T-helper 2 cell (primary cell): ENCODE measurements around the gene FAM161A.
"Not testable (repeated sequence)": the region's sequence is repeated elsewhere in the genome, so short reads cannot be mapped to it uniquely, and the experiment has no call there.

ENCODE experiments used
- DNase-seq, 5 experiments: peaks; one replicate each; pipeline versions ENCODE4 v3.0.0 to v3.0.0-alpha.2; 2012 to 2022

The FAM161A gene

DNA sequence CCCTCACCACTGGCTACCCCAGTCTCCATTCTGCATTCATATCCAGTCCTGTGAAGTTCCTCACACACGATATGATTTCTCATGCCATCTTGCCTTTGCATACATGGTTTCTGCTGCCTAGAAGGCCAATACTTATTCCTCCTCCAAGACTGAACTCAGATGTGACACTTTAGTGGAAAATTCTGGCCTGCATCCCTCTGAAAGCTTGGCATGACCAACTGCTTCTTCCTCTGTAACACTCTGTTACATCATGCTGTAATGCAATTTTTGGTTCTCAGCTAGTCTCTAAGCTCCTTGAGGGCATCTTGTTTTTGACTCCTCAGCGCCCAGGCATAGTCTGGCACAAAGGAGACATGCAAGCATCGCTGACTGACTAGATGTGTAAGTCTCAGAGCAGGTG lies 12.6 kb downstream of the FAM161A start:
- DNase-seq: no peak

DNA sequence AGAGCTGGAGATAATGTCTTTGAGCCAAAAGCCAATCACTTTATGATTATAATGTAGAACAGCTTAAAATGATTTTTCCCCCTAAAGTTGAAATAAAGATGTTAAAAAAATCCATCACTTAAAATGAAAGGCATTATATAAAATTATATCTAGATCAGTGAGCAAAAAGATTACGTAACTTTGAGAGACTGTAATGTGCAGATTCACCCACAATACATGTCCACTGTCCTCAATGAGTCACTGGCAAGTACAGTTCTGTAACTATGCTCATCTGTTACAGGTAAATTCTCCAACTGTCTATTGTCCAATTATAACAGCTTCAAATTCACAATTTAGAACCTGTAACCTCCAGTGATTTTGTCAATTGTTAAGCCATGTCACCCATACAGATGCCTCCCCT lies 19.0 kb downstream of the FAM161A start:
- no peak for DNase-seq

DNA sequence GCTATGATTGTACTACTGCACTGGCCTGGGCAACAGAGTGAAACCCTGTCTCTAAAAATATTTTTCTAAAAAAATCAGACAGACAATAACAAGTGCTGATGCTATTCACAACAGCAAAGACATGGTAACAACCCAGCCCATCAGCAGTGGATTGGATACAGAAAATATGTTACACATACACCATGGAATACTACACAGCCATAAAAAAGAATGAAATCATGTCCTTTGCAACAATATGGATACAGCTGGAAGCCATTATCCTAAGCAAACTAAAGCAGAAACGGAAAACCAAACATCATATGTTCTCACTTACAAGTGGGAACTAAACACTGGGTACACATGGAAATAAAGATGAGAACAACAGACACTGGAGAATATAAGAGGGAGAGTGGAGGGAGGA lies 19.9 kb downstream of the FAM161A start:
- no peak for DNase-seq

DNA sequence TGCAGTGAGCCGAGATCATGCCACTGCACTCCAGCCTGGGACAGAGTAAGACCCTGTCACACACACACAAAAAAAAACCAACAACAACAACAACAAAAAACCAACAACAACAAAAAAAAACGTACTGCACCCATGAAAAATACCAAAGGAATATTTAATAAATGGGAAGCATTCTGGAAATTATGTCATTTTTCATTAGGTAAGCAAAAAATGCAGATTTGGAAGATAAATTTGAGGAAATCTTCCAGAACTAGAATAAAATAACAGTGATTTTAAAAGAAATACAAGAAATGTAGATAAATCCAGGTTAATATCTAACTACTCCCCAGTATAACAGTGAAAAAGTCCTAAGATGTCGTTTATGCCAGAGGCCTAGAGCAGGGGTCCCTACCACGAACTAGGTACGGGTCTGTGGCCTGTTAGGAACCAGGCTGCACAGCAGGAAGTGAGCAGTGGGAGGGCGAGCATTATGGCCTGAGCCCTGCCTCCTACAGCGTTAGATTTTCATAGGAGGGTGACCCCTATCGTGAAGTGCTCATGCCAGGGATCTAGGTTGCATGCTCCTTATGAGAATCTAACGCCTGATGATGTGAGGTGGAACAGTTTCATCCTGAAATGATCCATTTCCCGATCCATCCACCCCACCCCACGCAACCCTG lies 21.5 kb downstream of the FAM161A start:
- DNase-seq: no peak

DNA sequence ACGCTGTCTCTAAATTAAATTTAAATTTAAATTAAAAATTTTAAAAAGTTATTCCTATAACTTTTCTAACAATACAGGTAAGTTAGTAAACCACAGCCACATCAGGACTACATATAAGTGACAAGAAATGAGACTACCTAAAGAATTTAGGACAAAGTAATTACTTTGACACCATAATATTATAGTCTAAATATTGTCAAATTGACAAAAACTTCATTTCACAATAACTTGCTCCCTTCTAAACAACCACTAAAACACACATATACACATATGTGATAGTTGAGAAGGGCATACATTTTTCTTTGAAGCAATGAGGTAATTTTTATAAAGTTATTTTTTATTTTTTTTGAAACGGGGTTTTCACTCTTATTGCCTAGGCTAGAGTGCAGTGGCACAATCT lies 31.6 kb downstream of the FAM161A start:
- DNase-seq: no peak

DNA sequence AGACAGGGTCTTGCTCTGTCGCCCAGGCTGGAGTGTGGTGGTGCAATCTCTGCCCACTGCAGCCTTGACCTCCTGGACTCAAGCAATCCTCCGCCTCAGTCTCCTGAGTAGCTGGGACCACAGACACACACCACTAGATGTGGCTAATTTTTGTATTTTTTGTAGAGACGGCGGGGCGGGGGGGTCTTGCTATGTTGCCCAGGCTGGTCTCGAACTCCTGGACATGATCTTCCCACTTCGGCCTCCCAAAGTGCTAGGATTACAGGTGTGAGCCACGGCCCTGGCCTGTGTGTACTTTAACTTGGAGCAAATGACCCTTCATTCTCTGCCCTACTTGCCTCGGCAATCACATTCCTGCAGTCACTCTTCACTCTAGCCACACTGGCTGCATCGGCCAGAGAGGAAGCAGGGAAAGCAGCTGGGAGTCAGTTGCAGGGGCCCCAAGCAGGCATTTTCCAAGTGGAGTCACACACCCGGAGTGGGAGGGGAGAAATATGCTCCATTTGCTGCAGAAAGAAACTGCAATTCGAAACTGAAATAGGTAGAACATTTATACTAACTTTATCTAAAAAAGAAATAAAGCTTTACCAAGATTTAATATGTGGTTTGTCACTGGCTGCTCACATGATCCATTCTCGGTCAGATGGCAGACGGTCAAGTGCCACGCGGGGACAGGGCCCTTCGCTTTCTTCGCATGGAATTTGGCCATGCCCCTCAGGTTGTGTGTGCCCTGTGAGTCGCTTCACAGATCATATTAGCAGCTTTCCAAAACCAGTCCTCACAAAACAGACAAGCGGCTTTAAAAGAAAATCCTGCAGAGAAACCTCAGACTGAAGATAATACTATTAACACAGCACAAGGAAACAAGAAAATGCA lies 37.1 kb downstream of the FAM161A start:
- no peak for DNase-seq

DNA sequence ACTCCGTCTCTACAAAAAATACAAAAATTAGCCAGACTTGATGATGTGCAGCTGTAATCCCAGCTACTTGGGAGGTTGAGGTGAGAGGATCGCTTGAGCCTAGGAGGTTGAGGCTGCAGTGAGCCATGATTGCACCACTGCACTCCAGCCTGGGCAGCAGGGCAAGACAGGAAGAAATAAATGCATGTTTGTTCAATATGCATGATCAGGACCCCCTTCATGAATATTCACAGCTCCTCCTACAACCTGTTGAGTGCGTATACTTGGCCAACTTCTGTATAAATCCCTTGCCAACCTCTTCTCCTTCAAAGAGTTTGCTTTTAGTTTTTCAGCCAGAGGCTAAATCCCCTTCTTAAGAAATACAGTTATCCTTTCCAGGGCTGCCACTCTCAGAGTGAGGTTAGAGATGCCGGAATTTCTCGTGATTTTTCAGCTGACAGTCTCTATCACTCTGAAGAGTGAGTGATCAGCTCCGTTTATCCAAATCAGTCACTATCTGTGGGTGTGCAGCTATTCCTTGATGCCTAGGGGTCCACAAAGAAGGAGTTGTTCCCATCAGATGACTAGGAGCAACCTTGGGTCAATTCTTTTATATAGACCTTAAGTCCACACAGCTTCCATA lies 39.2 kb downstream of the FAM161A start:
- DNase-seq: no peak

DNA sequence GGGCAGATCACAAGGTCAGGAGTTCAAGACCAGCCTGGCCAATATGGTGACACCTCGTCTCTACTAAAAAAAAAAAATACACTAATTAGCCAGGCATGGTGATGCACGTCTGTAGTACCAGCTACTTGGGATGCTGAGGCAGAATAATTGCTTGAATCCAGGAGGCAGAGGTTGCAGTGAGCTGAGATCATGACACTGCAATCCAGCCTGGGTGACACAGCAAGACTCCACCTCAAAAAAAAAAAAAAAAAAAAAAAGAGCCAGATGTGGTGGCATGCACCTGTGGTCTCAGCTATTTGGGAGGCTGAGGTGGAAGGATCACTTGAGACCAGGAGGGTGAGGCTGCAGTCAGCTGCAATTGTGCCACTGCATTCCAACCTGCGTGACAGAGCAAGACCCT lies 40.5 kb downstream of the FAM161A start:
- DNase-seq: not testable (repeated sequence)

DNA sequence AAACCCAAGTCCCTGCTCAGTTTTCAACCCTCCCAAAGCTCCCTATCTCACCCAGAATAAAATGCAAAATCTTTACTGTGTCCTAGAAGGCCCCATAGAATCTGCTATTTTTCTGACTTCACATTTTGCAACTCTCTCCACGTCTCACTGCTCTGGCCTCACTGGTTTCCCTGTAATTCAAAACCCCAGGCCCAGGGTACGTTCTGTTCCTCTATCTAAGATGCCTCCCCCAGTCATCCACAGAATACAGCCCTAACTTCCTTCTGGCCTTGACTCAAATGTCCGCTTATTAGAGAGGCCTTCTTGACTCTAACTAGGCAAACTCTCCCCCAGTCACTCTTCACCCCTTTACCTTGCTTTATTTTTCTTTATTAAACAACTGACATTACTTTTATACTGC lies 42.0 kb downstream of the FAM161A start:
- DNase-seq: no peak

DNA sequence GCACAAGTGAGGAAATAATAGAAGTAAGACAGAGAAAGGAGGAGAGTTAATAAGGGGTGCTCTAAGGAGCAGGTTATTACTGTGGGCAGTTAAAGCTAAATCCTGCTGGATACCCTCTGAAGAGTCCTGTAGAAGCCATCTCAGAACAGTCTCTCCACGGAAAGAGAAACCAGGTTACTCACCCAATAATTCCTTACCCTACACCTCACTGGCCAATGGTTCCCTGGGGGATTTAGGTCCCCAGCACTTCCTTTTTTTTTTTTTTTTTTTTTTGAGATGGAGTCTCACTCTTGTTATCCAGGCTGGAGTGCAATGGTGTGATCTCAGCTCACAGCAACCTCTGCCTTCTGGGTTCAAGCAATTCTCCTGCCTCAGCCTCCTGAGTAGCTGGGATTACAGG lies 43.7 kb downstream of the FAM161A start:
- not testable (repeated sequence) for DNase-seq

DNA sequence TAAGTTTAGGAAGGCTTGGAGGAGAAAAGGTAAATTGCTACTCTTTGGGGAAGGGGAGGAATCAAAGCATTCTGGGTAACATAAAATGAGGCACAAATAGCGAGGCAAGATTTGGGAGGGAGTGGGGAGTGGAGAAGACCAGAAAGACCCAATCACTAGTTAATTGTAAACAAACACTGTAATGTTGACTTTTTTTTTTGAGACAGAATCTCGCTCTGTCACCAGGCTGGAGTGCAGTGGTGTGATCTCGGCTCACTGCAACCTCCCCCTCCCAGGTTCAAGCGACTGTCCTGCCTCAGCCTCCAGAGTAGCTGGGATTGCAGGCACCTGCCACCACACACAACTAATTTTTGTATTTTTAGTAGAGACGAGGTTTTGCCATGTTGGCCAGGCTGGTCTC lies 45.2 kb downstream of the FAM161A start:
- not testable (repeated sequence) for DNase-seq

DNA sequence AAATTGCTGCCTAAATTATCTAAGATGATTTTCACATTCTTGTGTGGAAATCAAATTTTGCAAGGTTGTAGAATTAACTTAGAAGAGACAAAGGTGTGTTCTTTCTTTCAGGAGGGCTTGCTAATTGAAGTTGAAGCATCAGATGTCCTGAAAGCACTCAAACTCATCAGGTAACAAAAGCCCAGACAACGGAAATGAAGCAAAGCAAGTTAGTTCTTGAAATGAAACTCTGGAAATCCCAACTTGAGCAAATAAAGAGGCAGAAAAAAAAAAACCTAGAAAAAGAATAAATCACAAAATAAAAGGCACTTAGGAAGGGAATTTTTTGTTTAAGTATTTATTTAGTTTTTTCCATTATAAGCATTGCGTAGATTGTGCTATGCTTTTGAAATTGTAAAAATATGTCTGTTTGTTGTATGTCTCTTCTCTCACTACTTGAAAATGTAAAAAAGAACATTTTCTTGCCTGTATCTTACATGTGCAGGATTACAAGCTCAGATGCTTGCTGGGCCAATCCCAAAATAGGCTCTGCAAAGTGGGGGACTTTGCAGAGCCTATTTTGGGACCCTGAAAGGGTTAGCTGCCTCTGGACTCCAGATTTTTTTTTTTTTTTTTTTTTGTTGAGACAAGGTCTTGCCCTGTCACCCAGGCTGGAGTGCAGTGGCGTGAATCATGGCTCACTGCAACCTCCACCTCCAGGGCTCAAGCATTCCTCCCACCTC lies 46.7 kb downstream of the FAM161A start:
- peak in 1 of 5 experiments; percentile 33 for DNase-seq

DNA sequence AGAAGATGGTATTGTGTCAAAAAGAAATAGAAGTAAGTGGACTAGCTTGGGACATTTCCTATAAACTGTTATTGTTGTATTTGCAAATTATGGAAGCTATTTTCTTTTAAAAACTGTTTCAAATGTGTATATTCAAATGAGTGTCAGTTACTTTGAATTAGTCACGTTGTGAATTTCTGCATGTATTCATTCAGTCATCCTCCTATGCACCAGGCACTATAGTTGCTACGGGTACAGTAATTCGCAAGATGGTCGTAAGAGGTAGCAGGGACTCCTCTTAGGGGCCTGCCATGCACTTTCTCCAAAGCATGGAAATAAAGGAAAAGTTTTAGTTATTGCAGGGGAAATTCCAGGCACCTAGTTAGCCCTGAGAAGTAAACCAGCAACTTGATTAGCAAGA lies 51.3 kb downstream of the FAM161A start:
- no peak for DNase-seq

DNA sequence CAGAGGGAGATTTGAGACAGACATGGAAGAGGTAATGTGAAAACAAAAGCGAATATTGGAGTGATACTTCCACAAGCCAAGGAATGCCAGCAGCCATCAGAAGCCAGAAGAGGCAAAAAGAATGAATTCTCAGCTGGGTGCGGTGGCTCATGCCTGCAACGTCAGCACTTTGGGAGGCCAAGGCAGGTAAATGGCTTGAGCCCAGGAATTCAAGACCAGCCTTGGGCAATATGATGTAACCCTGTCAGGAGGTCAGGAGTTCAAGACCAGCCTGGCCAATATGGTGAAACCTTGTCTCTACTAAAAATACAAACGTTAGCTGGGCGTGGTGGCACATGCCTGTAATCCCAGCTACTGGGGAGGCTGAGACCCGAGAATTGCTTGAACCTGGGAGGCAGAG lies 54.8 kb downstream of the FAM161A start:
- DNase-seq: no peak

DNA sequence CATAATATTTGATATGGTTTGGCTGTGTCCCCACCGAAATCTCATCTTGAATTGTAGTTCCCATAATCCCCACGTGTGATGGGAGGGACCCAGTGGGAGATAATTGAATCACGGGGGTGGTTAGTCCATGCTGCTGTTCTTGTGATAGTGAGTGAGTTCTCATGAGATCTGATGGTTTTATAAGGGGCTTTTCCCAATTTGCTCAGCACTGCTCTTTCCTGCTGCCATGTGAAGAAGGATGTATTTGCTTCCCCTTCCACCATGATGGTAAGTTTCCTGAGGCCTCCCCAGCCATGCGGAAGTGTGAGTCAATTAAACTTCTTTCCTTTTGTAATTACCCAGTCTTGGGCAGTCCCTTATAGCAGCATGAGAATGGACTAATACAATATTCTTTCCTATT lies 56.4 kb downstream of the FAM161A start:
- DNase-seq: not testable (repeated sequence)

DNA sequence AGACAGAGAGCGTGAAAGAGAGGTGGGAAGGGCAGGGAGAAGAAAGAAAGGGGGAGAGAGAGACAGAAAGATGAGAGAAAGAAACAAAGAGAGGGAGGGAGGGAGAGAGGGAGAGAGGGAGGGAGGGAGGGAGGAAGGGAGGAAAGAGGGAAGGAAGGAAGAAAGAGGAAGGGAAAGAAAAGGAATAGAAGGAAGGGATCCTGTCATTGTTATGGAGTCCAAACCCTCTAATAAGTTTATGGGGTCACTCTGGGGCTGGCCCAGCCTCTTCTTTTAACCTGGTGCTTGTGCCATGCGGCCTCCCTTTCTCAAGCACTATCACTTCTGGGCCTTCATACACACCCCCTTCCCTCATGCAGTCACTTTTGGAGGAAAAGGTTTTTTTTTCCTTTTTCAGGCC lies 58.5 kb downstream of the FAM161A start:
- no peak for DNase-seq

DNA sequence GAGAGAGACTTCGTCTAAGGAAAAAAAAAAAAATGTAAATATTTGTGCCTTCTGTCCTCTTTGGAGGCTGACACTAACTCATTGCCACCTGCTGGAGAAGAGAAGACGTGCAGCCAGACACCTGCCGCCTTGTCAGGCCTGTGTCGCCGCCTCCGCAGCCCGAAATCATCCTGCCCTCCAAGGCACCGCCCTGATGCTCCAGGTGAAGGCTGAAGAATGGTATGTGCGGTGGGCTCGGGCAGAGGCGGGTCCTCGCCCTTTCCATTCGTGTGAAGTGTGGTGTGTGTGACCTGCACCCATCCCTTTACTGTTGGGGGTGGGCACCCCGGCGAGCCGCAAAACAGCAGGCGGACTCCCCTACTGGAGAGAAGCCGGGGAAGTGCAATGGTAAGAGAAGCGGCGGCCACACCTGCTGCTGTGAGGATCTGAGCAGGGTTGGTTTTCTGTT lies 60.4 kb downstream of the FAM161A start:
- DNase-seq: peak; percentile 25 to 84 (median 60)

DNA sequence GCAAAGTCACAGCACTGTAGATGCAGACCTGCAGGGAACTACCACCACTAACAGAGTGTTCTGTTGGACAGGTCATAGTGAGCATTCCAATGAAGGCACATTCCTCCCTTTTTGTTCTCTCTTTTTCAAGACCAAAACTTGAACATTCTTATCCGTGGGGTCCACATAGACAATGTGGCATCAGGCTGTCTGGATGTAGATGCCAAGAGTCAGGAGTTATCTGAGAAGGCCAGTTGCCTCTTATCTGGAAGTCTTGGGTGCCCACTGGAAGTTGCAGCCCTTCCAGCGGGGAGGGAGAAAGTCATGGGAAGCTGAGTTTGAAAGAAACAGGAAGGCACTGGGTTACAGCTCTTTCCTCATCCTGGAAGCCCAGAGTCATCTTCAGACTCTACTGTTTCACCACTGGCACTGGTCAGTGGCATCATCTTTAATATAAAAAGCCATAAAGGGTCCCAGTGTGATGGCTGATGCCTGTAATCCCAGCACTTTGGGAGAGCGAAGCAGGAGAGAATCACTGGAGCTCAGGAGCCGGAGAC lies 61.4 kb downstream of the FAM161A start:
- no peak for DNase-seq

DNA sequence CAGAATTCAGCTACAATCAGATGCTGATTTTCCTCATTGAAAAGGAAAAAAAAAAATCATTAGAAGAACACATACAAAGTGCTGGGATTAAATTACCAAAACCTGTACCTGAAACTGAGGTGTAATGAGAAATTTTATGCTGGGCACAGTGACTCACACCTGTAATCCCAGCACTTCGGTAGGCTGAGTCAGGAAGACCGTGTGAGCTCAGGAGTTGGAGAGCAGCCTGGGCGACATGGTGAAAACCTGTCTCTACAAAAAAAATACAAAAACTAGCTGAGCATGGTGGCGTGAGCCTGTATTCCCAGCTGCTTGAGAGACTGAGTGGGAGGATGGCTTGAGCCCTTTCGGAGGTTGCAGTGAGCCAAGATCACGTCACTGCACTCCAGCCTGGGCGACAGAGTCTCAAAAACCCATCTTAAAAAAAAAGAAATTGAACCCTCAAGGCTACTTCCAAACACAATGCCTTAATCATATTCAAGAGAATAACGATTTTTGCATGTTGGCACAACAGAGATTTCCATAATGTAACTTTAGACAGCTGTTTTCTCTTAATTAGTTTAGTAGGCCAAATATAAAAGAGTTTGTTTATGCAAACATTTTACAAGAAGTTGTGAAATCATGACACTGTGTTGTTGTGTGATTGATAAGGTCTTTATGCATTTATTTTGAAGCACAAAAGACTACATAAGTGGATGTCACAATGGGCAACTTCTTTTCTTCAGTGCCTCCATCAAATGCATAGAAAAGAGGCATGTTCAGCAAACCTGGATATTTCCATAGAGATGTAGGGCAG lies 63.9 kb downstream of the FAM161A start:
- no peak for DNase-seq

DNA sequence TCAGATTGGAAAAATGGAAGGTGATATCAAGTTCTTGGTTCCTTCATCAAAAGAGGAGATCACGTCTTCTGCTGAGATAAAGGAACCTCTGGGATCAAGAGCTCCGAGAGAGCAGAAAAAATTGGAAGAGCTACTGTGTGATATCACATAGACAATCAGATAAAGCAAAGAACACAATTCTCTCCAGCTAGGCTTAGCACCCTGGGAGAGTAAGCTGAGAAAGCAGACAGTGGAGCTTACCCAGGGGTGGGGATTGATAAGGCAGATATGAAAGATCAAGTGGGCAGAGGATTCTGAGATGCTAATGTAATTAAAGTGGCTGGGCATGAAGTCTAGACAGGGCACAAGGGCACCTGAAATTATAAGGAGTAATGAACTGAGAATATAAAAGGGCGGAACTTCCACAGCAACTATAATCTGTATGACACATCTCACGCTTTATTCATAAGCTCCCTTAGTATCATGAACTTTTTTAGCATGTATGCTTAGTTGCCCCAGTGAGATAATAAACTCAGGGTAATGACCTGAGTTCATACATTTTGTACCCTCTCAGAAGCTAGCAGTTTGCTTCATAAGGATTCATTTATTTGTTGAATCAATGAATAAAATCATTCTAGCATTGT lies 65.8 kb downstream of the FAM161A start:
- DNase-seq: no peak

DNA sequence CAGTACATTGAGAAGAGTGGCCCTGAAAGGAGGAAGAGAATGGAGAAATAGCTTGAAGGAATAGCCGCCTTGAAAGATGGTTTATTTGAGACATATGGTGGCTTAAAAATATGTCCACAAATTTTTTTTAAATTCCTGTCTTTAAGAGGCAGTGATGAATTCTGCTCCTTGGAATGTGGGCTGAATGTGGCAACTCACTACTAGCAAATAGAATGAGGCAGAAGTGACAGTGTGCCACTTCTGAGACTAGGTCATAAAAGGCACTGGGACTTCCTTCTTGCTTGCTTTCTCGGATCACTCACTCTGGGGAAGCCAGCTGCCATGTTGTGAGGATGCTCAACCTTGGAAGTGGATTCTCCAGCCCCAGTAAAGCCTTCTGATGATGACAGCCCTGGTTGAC lies 67.0 kb downstream of the FAM161A start:
- no peak for DNase-seq
